Left kidney (tissue), 2 donors: ENCODE measurements around the gene ARX. TPM values are rescaled to one million over a fixed set of nuclear protein-coding genes. Genes with fewer than 3 reads are reported as not detected.

Experiments
- DNase-seq: peaks from one replicate; pipeline ENCODE4 v3.0.0-alpha.2; 2013
- polyA plus RNA-seq: library from polyadenylated mRNA; unstranded; fragments of 120-200 nt; gene quantifications from one replicate; pipeline ENCODE4 v1.2.1, GENCODE V29; 2013; ENCODE audit not compliant: insufficient read length

The ARX gene
- polyA plus RNA-seq, 1 donor, result not detected

- no peak for DNase-seq
Observed at GRCh38 chrX:25001808-25002660, 13.7 kb downstream of the ARX start.

- DNase-seq, result no peak
Observed at GRCh38 chrX:24999511-24999910, 16.3 kb downstream of the ARX start.

- DNase-seq, result no peak
Observed at GRCh38 chrX:24996096-24996709, 19.6 kb downstream of the ARX start.

GRCh38 chrX:24993879-24994278, 21.9 kb downstream of the ARX start:
- DNase-seq, result no peak

DNA sequence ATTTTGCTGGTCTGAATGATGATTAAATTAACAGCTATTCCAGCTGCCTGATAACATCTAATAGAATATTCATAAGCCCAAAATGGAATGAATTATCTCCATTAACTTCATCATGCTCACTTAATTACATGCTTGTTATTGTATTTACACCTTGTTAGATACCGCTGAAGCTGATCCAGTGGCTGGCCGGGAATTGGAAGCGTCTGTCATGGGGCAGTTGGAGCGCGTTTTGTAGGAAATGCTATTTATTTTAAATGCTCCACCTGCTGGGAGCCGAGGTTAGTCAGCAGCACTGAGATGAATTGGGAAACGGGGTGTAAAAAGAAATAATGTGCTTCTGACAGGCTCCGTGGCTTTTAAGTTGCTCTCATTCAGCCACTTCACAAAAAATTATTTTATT, 25.2 kb downstream of the ARX start:
- no peak for DNase-seq

- no peak for DNase-seq
Observed at GRCh38 chrX:24988314-24988713, 27.5 kb downstream of the ARX start.

DNA sequence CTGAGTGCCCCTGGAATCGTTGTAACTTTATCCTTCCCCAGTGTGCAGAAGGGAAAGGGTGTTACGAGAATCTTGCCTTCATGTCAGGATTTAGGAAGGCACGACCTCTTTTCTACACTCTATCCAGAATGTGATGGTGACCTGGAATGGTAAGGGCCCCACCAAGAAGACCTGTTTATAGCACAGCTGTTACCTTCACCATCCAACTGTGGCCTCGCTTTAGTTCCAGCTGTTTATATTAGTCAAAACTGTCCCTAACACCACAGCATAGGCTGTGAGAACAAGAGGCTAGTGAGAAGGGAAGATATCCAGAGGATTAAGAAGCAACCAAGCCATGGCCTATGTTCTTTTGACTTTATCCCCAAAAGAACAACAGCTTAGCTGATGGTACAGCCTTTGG, 28.0 kb downstream of the ARX start:
- no peak for DNase-seq

- DNase-seq, result no peak
Observed at GRCh38 chrX:24985120-24985519, 30.6 kb downstream of the ARX start.

- no peak for DNase-seq
Observed at GRCh38 chrX:24983931-24984330, 31.8 kb downstream of the ARX start.

DNA sequence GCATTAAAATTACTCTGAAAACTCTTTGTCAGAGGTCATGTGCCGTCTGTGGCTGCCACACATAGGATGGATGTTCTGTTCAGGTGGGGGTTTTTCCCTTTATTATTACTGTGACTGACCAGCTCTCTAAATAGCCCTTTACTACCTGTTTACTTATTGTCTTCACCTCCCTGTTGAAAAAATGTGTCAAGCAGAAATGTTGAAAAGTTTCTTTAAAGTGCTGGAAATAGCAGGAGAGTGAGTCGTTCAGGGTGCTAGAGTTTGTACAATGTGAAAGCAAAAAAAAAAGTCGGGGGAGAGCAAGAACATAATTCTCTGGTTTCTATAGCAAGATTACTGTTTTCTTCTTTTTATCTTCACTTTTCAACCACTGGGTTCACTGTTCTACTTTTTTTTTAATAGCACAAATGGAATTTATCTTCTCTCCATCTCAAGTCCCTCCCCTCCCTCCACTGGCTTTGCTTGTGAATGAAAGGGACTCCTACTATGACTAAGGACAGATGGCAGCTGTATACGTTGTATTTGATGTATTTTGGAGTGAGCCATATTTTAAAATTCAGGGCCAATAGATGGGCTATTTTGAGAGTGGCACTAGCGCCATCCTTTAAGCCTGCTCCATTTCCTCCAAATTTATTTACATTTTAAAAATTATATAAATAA, 33.3 kb downstream of the ARX start:
- no peak for DNase-seq

GRCh38 chrX:24981030-24981429, 34.7 kb downstream of the ARX start:
- no peak for DNase-seq

- no peak for DNase-seq
Observed at GRCh38 chrX:24979081-24979480, 36.7 kb downstream of the ARX start.

DNA sequence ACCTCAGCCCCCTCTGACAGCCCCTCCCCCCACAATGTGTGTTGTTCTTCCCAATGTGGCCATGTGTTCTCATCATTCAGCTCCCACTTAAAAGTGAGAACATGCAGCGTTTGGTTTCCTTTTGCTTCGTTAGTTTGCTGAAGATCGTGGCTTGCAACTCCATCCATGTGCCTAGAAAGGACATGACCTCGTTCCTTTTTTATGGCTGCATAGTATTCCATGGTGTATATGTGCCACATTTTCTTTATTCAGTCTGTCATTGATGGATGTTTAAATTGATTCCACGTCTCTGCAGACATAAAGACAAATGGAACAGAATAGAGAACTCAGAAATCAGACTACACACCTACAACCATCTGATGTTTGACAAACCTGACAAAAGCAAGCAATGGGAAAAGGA, 46.0 kb downstream of the ARX start:
- no peak for DNase-seq

DNA sequence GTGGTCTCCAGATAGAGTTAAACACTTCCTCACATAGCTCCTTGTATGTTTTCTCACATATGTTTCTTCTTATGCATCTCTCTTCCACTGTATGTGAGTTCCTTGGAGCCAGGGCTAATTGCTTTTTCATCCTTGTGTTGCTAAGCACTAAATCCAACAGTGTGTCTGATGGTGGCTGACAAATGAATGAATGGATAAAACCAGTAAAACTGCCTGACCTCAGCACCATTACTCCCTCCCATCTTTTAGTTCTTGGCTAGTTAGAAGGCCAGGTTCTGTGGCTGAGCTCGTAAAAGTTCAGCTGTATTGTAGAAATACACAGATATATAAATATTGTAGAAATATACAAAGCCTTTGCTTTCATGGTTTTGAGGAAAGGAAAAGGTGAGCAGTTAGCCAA, 50.4 kb downstream of the ARX start:
- no peak for DNase-seq

DNA sequence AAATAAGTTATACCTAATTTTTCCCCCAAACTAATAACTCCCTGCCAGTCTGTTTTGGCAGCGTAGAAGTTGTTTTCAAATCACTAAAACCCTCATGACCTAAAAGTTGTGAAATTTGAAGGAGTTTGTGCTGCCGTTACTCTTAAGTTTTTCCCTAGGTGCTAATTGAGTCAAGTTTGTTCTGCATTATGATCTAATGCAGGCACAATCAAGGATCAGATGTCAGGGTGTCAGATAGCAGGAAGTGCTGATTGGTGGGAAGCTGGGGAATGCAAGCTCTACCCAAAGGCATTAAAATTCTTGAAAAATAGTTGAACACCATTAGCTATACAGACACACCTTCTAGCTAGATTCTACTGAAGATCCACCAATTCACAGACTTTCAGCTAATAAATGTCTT, 51.9 kb downstream of the ARX start:
- DNase-seq, result no peak

DNA sequence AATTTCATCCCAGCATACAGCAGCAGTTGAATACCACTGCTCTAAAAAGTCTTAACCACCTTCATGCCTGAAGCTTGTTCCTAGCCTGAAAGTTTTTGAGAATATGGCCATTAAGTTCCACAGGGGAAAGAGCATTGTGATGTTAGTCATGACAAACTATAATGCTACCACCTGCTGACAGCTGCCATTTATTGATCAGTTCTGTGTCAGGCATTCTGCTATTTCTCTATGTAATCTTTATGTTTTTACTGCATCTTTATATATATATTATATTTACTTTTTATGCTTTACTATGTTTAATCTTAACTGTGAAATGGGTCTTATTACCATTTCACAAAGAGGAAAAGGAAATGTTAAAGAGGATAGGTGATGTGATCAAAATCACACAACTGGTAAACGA, 54.0 kb downstream of the ARX start:
- DNase-seq, result no peak

DNA sequence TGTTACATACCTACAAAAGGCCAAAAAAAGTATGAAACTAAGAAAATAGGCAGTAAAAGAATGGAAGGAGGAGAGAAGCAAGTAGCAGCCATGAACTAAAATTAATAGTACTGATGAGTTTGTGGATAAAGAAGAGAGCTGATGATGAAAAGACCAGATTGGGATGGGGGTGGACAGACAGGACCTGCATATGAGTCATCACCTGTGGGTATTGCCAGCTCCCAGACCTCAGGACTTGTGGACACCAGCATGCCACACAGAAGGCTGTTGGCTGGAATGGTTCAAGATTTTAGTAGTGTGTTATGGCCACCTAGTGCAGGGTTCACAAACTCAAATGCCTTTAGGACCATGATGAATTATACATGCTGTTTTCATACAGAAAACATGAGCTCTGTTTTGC, 58.9 kb downstream of the ARX start:
- no peak for DNase-seq

GRCh38 chrX:24955372-24955930, 60.3 kb downstream of the ARX start:
- no peak for DNase-seq

- DNase-seq, result no peak
Observed at GRCh38 chrX:24954732-24955131, 61.0 kb downstream of the ARX start.
